GM23338 (cell line): ENCODE measurements around the gene SPRY1. TPM values are rescaled to one million over a fixed set of nuclear protein-coding genes. Genes with fewer than 3 reads are reported as not detected.

Experiments used
- ATAC-seq: fragments of 200-7000 bp; cut with Tn5 transposase; 3 replicates; pipeline ENCODE4 v1.9.1; 2020
- DNase-seq: peaks from one replicate; pipeline ENCODE4 v3.0.0-alpha.2; 2015; ENCODE audit warnings: low spot score
- H2AFZ ChIP-seq: fragments of 200-600 bp; sonication (generic); 2 replicates; pipeline ENCODE4 v1.8.0; 2016; ENCODE audit warnings: antibody characterized with exemption, mild to moderate bottlenecking, moderate library complexity
- H3F3A ChIP-seq: fragments of 200-600 bp; sonication (generic); replicated peaks from 2 replicates; pipeline ENCODE4 v1.8.0; 2017; ENCODE audit warnings: antibody characterized with exemption, mixed run types, low read depth
- H3K27ac ChIP-seq: fragments of 200-600 bp; sonication (generic); 2 replicates; pipeline ENCODE4 v1.6.1; 2016; ENCODE audit warnings: low read depth
- H3K27me3 ChIP-seq: fragments of 200-600 bp; sonication (generic); 2 replicates; pipeline ENCODE4 v1.8.0; 2016; ENCODE audit warnings: mild to moderate bottlenecking, mixed run types, moderate library complexity; ENCODE audit not compliant: insufficient read depth
- H3K36me3 ChIP-seq: fragments of 200-600 bp; sonication (generic); 2 replicates; pipeline ENCODE4 v1.8.0; 2016; ENCODE audit warnings: mild to moderate bottlenecking; ENCODE audit not compliant: insufficient read depth
- H3K4me1 ChIP-seq: fragments of 200-600 bp; sonication (generic); 2 replicates; pipeline ENCODE4 v1.8.0; 2016; ENCODE audit warnings: mild to moderate bottlenecking, moderate library complexity; ENCODE audit not compliant: insufficient read depth
- H3K4me2 ChIP-seq: fragments of 200-600 bp; sonication (generic); 2 replicates; pipeline ENCODE4 v1.7.1; 2017; ENCODE audit warnings: mixed run types
- H3K4me3 ChIP-seq: fragments of 200-600 bp; sonication (generic); 2 replicates; pipeline ENCODE4 v1.6.1; 2016; ENCODE audit warnings: mixed run types
- H3K79me2 ChIP-seq: fragments of 200-600 bp; sonication (generic); replicated peaks from 2 replicates; pipeline ENCODE4 v1.8.0; 2017; ENCODE audit warnings: mild to moderate bottlenecking; ENCODE audit not compliant: insufficient read depth
- H3K9me2 ChIP-seq: fragments of 200-600 bp; sonication (generic); 2 replicates; pipeline ENCODE4 v1.8.0; 2017; ENCODE audit not compliant: insufficient read depth
- H4K20me1 ChIP-seq: fragments of 200-600 bp; sonication (generic); replicated peaks from 2 replicates; pipeline ENCODE4 v1.8.0; 2017; ENCODE audit warnings: mild to moderate bottlenecking; ENCODE audit not compliant: insufficient read depth
- H3K27ac Mint-ChIP-seq: 2 replicates; pipeline ENCODE4 v1.8.0; 2020; ENCODE audit warnings: inconsistent platforms, mild to moderate bottlenecking, moderate library complexity, mixed read lengths
- H3K27me3 Mint-ChIP-seq: 3 replicates; pipeline ENCODE4 v1.8.0; 2022; ENCODE audit warnings: low read depth, mild to moderate bottlenecking, moderate library complexity, mixed read lengths, inconsistent platforms; ENCODE audit not compliant: insufficient read depth, poor library complexity
- H3K36me3 Mint-ChIP-seq: 3 replicates; pipeline ENCODE4 v1.8.0; 2021; ENCODE audit warnings: low read depth, mild to moderate bottlenecking, inconsistent platforms, moderate library complexity, mixed read lengths
- H3K4me1 Mint-ChIP-seq: 3 replicates; pipeline ENCODE4 v1.8.0; 2020; ENCODE audit warnings: mild to moderate bottlenecking, inconsistent platforms, mixed read lengths
- H3K4me3 Mint-ChIP-seq: 3 replicates; pipeline ENCODE4 v1.8.0; 2021; ENCODE audit warnings: moderate library complexity, mild to moderate bottlenecking, inconsistent platforms, mixed read lengths
- H3K9me3 Mint-ChIP-seq: 3 replicates; pipeline ENCODE4 v1.8.0; 2020; ENCODE audit warnings: moderate library complexity, mild to moderate bottlenecking, inconsistent platforms, mixed read lengths
- EZH2 ChIP-seq: fragments of 200-600 bp; sonication (generic); IDR thresholded peaks from one replicate; pipeline ENCODE4 v1.8.0; 2017; ENCODE audit warnings: antibody characterized with exemption, mild to moderate bottlenecking, low read depth; ENCODE audit not compliant: unreplicated experiment
- POLR2AphosphoS5 ChIP-seq: IDR thresholded peaks from 2 replicates; pipeline ENCODE4 v1.6.1; 2016; ENCODE audit warnings: antibody characterized with exemption, low read depth
- polyA plus RNA-seq: library from polyadenylated mRNA; unstranded; fragments of >200 nt; fragmentation: Nextera tagmentation; extraction: Ambion mirVana; gene quantifications from 2 replicates; pipeline ENCODE4 v1.2.1, GENCODE V29; 2016
- total RNA-seq: library from RNA; depleted of rRNA; stranded (reverse); fragments of >200 nt; shearing (Covaris generic); gene quantifications from 2 replicates; pipeline ENCODE4 v1.2.3, GENCODE V29; 2014
- TF ChIP-seq, protein P1 (sequence below), 2 experiments: fragments of 200-600 bp in 1 of 2; sonication (generic) in 1 of 2; conservative IDR thresholded peaks; 2 replicates each; pipeline versions ENCODE4 v1.5.1 to v1.6.1; 2016 to 2017; ENCODE audit warnings: antibody characterized with exemption in 2 of 2, low read depth in 2 of 2, mild to moderate bottlenecking in 2 of 2, moderate library complexity in 1 of 2
- TF ChIP-seq, protein P2 (sequence below): fragments of 250-450 bp; sonication (Bioruptor Pico); IDR thresholded peaks from 2 replicates; pipeline ENCODE4 v1.5.0; 2020; ENCODE audit warnings: mild to moderate bottlenecking, moderate library complexity
- TF ChIP-seq, protein P3 (sequence below): IDR thresholded peaks from one replicate; pipeline ENCODE4 v1.6.1; 2018; ENCODE audit warnings: antibody characterized with exemption; ENCODE audit not compliant: unreplicated experiment

Gene SPRY1
- total and polyA plus RNA-seq, 2 experiments from 2014 or later, result 62.8 to 103 TPM

DNA sequence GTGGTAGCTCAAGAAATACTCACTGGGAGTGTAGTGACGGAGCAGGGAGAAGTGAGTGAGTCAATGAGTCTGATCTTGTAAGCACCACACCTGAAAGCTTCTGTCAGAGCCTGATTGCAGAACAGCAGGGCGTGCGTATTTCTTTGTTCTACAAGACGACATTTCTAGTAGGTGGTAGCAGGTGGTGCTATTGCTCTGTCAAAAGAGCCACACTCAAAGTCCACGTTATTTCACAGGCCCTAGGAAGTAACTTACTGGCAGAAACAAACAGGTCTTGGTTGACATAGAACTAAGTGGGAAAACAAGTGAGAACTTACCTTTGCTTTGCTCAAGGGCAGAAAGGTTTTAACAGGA, 46.4 kb upstream of the SPRY1 start:
- H3F3A ChIP-seq, result no peaks in the 10 kb centered on the region
- H3K9me3 Mint-ChIP-seq, result no peaks in the 10 kb centered on the region
- peaks cover 18% of the 10 kb centered on the region for H3K4me1 Mint-ChIP-seq
- H3K4me3 Mint-ChIP-seq, result no peak overlapping the region
- H3K4me2 ChIP-seq, result no peak overlapping the region
- DNase-seq, result peak; percentile 79
- H2AFZ ChIP-seq, result 0 out of 2 replicates have a peak overlapping the region, but pooled peaks have one; percentile 4
- H4K20me1 ChIP-seq, result no peaks in the 10 kb centered on the region
- H3K4me3 ChIP-seq, result no peak overlapping the region
- peak; percentile 91 for ATAC-seq
- no peaks in the 10 kb centered on the region for H3K79me2 ChIP-seq
- no peaks in the 10 kb centered on the region for H3K36me3 ChIP-seq
- H3K9me2 ChIP-seq, result 0 out of 2 replicates have a peak, but pooled peaks cover 2% of the 10 kb centered on the region
- no peak overlapping the region for H3K27ac ChIP-seq
- H3K27me3 Mint-ChIP-seq, result peaks cover 4% of the 10 kb centered on the region
- H3K27me3 ChIP-seq, result no peaks in the 10 kb centered on the region
- H3K36me3 Mint-ChIP-seq, result no peaks in the 10 kb centered on the region
- 0 out of 2 replicates have a peak, but pooled peaks cover 4% of the 10 kb centered on the region for H3K4me1 ChIP-seq
- H3K27ac Mint-ChIP-seq, result no peak overlapping the region
- TF ChIP-seq, protein P1, sequence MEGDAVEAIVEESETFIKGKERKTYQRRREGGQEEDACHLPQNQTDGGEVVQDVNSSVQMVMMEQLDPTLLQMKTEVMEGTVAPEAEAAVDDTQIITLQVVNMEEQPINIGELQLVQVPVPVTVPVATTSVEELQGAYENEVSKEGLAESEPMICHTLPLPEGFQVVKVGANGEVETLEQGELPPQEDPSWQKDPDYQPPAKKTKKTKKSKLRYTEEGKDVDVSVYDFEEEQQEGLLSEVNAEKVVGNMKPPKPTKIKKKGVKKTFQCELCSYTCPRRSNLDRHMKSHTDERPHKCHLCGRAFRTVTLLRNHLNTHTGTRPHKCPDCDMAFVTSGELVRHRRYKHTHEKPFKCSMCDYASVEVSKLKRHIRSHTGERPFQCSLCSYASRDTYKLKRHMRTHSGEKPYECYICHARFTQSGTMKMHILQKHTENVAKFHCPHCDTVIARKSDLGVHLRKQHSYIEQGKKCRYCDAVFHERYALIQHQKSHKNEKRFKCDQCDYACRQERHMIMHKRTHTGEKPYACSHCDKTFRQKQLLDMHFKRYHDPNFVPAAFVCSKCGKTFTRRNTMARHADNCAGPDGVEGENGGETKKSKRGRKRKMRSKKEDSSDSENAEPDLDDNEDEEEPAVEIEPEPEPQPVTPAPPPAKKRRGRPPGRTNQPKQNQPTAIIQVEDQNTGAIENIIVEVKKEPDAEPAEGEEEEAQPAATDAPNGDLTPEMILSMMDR (conservative IDR thresholded peaks at IDR 0.05; ENCODE audit: low read depth in 2 of 2), result peak; percentile 69 to 86
- no peak for TF ChIP-seq POLR2AphosphoS5

DNA sequence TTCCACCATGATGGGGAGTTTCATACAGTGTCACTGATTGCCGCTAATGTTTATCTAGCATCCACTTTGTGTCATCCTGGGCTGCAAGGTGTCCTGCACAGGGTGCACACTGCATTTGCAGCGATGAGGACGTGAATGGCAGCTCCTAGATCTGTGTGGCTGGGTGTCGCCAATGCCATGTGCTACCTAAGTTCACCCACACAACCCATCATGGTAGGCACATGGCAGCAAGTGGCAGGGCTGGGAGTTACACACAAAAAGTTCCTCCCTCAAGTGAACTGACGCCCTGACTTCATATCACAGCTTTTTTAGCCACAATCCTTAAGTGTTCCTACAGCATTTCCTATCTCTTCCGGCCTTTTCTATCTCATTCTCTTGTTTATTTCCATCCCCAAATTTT, 45.9 kb upstream of the SPRY1 start:
- no peaks in the 10 kb centered on the region for H3F3A ChIP-seq
- H3K79me2 ChIP-seq, result no peaks in the 10 kb centered on the region
- no peak overlapping the region for H3K4me2 ChIP-seq
- DNase-seq (no peak), ATAC-seq (no peak)
- 0 out of 2 replicates have a peak, but pooled peaks cover 4% of the 10 kb centered on the region for H3K4me1 ChIP-seq
- peaks cover 4% of the 10 kb centered on the region for H3K27me3 Mint-ChIP-seq
- H3K36me3 Mint-ChIP-seq, result no peaks in the 10 kb centered on the region
- H4K20me1 ChIP-seq, result no peaks in the 10 kb centered on the region
- no peak overlapping the region for H3K27ac Mint-ChIP-seq
- H3K9me2 ChIP-seq, result 0 out of 2 replicates have a peak, but pooled peaks cover 2% of the 10 kb centered on the region
- H3K9me3 Mint-ChIP-seq, result no peaks in the 10 kb centered on the region
- peak overlapping the region; percentile 49; the same call in 1 of the 2 replicates for H2AFZ ChIP-seq
- no peak overlapping the region for H3K27ac ChIP-seq
- no peaks in the 10 kb centered on the region for H3K27me3 ChIP-seq
- no peaks in the 10 kb centered on the region for H3K36me3 ChIP-seq
- H3K4me1 Mint-ChIP-seq, result peaks cover 18% of the 10 kb centered on the region
- H3K4me3 Mint-ChIP-seq, result no peak overlapping the region
- no peak overlapping the region for H3K4me3 ChIP-seq
- TF ChIP-seq, protein P2, sequence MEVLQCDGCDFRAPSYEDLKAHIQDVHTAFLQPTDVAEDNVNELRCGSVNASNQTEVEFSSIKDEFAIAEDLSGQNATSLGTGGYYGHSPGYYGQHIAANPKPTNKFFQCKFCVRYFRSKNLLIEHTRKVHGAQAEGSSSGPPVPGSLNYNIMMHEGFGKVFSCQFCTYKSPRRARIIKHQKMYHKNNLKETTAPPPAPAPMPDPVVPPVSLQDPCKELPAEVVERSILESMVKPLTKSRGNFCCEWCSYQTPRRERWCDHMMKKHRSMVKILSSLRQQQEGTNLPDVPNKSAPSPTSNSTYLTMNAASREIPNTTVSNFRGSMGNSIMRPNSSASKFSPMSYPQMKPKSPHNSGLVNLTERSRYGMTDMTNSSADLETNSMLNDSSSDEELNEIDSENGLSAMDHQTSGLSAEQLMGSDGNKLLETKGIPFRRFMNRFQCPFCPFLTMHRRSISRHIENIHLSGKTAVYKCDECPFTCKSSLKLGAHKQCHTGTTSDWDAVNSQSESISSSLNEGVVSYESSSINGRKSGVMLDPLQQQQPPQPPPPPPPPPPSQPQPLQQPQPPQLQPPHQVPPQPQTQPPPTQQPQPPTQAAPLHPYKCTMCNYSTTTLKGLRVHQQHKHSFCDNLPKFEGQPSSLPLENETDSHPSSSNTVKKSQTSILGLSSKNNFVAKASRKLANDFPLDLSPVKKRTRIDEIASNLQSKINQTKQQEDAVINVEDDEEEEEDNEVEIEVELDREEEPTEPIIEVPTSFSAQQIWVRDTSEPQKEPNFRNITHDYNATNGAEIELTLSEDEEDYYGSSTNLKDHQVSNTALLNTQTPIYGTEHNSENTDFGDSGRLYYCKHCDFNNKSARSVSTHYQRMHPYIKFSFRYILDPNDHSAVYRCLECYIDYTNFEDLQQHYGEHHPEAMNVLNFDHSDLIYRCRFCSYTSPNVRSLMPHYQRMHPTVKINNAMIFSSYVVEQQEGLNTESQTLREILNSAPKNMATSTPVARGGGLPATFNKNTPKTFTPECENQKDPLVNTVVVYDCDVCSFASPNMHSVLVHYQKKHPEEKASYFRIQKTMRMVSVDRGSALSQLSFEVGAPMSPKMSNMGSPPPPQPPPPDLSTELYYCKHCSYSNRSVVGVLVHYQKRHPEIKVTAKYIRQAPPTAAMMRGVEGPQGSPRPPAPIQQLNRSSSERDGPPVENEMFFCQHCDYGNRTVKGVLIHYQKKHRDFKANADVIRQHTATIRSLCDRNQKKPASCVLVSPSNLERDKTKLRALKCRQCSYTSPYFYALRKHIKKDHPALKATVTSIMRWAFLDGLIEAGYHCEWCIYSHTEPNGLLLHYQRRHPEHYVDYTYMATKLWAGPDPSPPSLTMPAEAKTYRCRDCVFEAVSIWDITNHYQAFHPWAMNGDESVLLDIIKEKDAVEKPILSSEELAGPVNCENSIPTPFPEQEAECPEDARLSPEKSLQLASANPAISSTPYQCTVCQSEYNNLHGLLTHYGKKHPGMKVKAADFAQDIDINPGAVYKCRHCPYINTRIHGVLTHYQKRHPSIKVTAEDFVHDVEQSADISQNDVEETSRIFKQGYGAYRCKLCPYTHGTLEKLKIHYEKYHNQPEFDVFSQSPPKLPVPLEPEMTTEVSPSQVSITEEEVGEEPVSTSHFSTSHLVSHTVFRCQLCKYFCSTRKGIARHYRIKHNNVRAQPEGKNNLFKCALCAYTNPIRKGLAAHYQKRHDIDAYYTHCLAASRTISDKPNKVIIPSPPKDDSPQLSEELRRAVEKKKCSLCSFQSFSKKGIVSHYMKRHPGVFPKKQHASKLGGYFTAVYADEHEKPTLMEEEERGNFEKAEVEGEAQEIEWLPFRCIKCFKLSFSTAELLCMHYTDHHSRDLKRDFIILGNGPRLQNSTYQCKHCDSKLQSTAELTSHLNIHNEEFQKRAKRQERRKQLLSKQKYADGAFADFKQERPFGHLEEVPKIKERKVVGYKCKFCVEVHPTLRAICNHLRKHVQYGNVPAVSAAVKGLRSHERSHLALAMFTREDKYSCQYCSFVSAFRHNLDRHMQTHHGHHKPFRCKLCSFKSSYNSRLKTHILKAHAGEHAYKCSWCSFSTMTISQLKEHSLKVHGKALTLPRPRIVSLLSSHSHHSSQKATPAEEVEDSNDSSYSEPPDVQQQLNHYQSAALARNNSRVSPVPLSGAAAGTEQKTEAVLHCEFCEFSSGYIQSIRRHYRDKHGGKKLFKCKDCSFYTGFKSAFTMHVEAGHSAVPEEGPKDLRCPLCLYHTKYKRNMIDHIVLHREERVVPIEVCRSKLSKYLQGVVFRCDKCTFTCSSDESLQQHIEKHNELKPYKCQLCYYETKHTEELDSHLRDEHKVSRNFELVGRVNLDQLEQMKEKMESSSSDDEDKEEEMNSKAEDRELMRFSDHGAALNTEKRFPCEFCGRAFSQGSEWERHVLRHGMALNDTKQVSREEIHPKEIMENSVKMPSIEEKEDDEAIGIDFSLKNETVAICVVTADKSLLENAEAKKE (CRISPR knock-in tag), result no peak
- TF ChIP-seq, protein P1 (conservative IDR thresholded peaks at IDR 0.05; ENCODE audit: low read depth in 2 of 2), result no peak
- no peak for TF ChIP-seq EZH2
- TF ChIP-seq, protein P3, sequence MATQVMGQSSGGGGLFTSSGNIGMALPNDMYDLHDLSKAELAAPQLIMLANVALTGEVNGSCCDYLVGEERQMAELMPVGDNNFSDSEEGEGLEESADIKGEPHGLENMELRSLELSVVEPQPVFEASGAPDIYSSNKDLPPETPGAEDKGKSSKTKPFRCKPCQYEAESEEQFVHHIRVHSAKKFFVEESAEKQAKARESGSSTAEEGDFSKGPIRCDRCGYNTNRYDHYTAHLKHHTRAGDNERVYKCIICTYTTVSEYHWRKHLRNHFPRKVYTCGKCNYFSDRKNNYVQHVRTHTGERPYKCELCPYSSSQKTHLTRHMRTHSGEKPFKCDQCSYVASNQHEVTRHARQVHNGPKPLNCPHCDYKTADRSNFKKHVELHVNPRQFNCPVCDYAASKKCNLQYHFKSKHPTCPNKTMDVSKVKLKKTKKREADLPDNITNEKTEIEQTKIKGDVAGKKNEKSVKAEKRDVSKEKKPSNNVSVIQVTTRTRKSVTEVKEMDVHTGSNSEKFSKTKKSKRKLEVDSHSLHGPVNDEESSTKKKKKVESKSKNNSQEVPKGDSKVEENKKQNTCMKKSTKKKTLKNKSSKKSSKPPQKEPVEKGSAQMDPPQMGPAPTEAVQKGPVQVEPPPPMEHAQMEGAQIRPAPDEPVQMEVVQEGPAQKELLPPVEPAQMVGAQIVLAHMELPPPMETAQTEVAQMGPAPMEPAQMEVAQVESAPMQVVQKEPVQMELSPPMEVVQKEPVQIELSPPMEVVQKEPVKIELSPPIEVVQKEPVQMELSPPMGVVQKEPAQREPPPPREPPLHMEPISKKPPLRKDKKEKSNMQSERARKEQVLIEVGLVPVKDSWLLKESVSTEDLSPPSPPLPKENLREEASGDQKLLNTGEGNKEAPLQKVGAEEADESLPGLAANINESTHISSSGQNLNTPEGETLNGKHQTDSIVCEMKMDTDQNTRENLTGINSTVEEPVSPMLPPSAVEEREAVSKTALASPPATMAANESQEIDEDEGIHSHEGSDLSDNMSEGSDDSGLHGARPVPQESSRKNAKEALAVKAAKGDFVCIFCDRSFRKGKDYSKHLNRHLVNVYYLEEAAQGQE, result no peak
